Activated naive CD8-positive, alpha-beta T cell treated with anti-CD3 and anti-CD28 coated beads, Interleukin-2, amount 50 U/mL, for 24 hours (primary cell): ENCODE results near the gene RPL31.
"Not testable (repeated sequence)": the region's sequence is repeated elsewhere in the genome, so short reads cannot be mapped to it uniquely, and the experiment has no call there.

ENCODE experiments used
- ATAC-seq: fragments of 150-1000 bp; cut with Tn5 transposase; one replicate; pipeline ENCODE4 v1.10.0; 2021
- DNase-seq: peaks from one replicate; pipeline ENCODE4 v3.0.0; 2021
- H3K27ac Mint-ChIP-seq: one replicate; pipeline ENCODE4 v1.8.0; 2021; ENCODE audit warnings: mild to moderate bottlenecking, mixed read lengths
- H3K27me3 Mint-ChIP-seq: one replicate; pipeline ENCODE4 v1.8.0; 2021; ENCODE audit warnings: mixed read lengths
- H3K36me3 Mint-ChIP-seq: one replicate; pipeline ENCODE4 v1.8.0; 2021; ENCODE audit warnings: low read depth, mixed read lengths
- H3K4me1 Mint-ChIP-seq: one replicate; pipeline ENCODE4 v1.8.0; 2021; ENCODE audit warnings: mixed read lengths
- H3K4me3 Mint-ChIP-seq: one replicate; pipeline ENCODE4 v1.8.0; 2021; ENCODE audit warnings: mild to moderate bottlenecking, moderate library complexity, mixed read lengths
- H3K9me3 Mint-ChIP-seq: one replicate; pipeline ENCODE4 v1.8.0; 2021; ENCODE audit warnings: mixed read lengths

The RPL31 gene

GRCh38 chr2:101041413-101041812 is 39.3 kb downstream of the RPL31 start:
- Mint-ChIP-seq H3K36me3 (no peaks in the 10 kb centered on the region), H3K9me3 (no peaks in the 10 kb centered on the region), H3K4me1 (no peaks in the 10 kb centered on the region), H3K27me3 (no peaks in the 10 kb centered on the region), H3K27ac (no peak overlapping the region), H3K4me3 (no peak overlapping the region)
- DNase-seq (no peak), ATAC-seq (no peak)

GRCh38 chr2:101045330-101045729 is 43.2 kb downstream of the RPL31 start:
- Mint-ChIP-seq H3K27me3 (no peaks in the 10 kb centered on the region), H3K36me3 (no peaks in the 10 kb centered on the region), H3K27ac (no peak overlapping the region), H3K4me3 (no peak overlapping the region), H3K4me1 (no peaks in the 10 kb centered on the region), H3K9me3 (no peaks in the 10 kb centered on the region)
- ATAC-seq = no peak
- DNase-seq = no peak

- Mint-ChIP-seq H3K4me3 (no peak overlapping the region), H3K36me3 (no peaks in the 10 kb centered on the region), H3K4me1 (no peaks in the 10 kb centered on the region), H3K27me3 (no peaks in the 10 kb centered on the region), H3K9me3 (no peaks in the 10 kb centered on the region), H3K27ac (no peak overlapping the region)
- no peak for DNase-seq
- no peak for ATAC-seq
Observed at GRCh38 chr2:101047075-101047766, 45.1 kb downstream of the RPL31 start.

- no peak overlapping the region for H3K4me3 Mint-ChIP-seq
- H3K4me1 Mint-ChIP-seq = no peaks in the 10 kb centered on the region
- no peak for ATAC-seq
- H3K36me3 Mint-ChIP-seq = no peaks in the 10 kb centered on the region
- H3K9me3 Mint-ChIP-seq = no peaks in the 10 kb centered on the region
- DNase-seq = no peak
- H3K27ac Mint-ChIP-seq = no peak overlapping the region
- no peaks in the 10 kb centered on the region for H3K27me3 Mint-ChIP-seq
Observed at GRCh38 chr2:101047774-101048173, 45.7 kb downstream of the RPL31 start.

- H3K9me3 Mint-ChIP-seq = no peaks in the 10 kb centered on the region
- DNase-seq (no peak), ATAC-seq (no peak)
- no peaks in the 10 kb centered on the region for H3K27me3 Mint-ChIP-seq
- H3K27ac Mint-ChIP-seq = no peak overlapping the region
- H3K4me1 Mint-ChIP-seq = no peaks in the 10 kb centered on the region
- H3K4me3 Mint-ChIP-seq = no peak overlapping the region
- H3K36me3 Mint-ChIP-seq = no peaks in the 10 kb centered on the region
Observed at GRCh38 chr2:101048756-101049155, 46.7 kb downstream of the RPL31 start.

- H3K4me3 Mint-ChIP-seq, ATAC-seq, DNase-seq, H3K27ac Mint-ChIP-seq, H3K36me3 Mint-ChIP-seq, H3K9me3 Mint-ChIP-seq, H3K4me1 Mint-ChIP-seq, H3K27me3 Mint-ChIP-seq: not testable (repeated sequence)
Observed at GRCh38 chr2:101050886-101051285, 48.8 kb downstream of the RPL31 start.

- Mint-ChIP-seq H3K9me3 (no peaks in the 10 kb centered on the region), H3K36me3 (no peaks in the 10 kb centered on the region), H3K4me3 (no peak overlapping the region), H3K27me3 (no peaks in the 10 kb centered on the region), H3K27ac (no peak overlapping the region), H3K4me1 (no peaks in the 10 kb centered on the region)
- DNase-seq = no peak
- no peak for ATAC-seq
Observed at GRCh38 chr2:101052147-101052546, 50.1 kb downstream of the RPL31 start.

GRCh38 chr2:101053117-101053516 is 51.0 kb downstream of the RPL31 start:
- no peaks in the 10 kb centered on the region for H3K4me1 Mint-ChIP-seq
- H3K9me3 Mint-ChIP-seq = no peaks in the 10 kb centered on the region
- no peak overlapping the region for H3K4me3 Mint-ChIP-seq
- no peak for ATAC-seq
- DNase-seq = no peak
- no peak overlapping the region for H3K27ac Mint-ChIP-seq
- H3K36me3 Mint-ChIP-seq = no peaks in the 10 kb centered on the region
- H3K27me3 Mint-ChIP-seq = no peaks in the 10 kb centered on the region
